GM21528 (cell line): ENCODE data around the gene KRT86.
"Not testable (repeated sequence)": the region's sequence is repeated elsewhere in the genome, so short reads cannot be mapped to it uniquely, and the experiment has no call there.

Experiments used
- ATAC-seq: cut with Tn5 transposase; IDR thresholded peaks from one replicate; pipeline ENCODE4 v1.9.1; 2021; ENCODE audit warnings: mild to moderate bottlenecking, moderate library complexity; ENCODE audit not compliant: unreplicated experiment, low FRiP score

Gene KRT86

GRCh38 chr12:52307836-52308805 lies 33.7 kb downstream of the KRT86 start:
- ATAC-seq = no peak

DNA sequence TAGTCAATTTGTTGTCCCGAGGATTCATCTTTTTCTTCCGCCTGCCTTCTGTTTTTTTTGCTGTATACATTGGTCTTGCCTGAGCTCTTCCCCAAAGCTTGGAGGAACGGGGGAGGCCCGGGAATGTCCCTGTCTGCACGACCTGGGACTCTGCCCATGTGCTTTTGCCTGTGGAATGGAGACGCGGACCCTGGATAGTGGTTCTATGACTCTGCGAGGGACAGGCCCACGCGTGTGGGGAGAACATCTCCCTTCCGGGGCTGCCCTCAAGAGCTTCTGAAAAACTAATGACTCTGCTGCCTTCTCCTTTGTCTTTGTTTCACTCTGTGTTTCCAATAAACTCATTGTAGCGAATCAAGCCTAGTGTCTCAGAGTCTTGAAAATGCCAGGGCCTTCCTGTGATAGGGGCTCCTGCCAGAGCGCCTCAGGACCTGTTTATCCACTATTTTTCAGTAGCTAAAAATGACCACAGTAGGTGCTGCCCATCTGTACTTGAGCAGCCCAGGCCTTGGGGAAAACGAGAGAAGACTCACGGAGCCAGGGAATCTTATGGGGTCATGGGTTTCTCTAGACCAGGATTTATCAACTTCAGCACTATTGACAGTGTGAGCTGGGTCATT lies 34.5 kb downstream of the KRT86 start:
- ATAC-seq = no peak

- ATAC-seq = no peak
Observed at GRCh38 chr12:52310622-52311284, 36.3 kb downstream of the KRT86 start.

GRCh38 chr12:52311285-52311648 lies 36.8 kb downstream of the KRT86 start:
- ATAC-seq = no peak

DNA sequence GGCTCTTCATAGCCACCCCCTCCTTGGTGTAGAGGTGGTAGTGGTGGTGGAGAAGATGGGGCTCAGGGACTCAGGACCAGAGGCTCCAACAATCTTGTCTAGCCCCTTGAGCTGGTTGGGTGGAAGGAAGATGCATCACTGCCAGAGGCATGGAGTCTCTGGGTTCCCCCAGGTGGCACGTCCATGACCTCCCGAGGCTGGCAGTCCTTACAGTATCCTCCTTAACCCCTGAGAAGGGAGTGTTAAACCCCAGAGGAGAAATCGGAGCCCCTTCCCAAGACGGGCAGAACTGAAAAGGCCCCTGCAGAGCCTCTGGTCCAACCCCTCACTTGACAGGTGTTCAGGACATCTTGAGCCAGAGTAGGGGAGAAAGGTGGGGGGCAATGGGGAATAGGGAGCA lies 37.6 kb downstream of the KRT86 start:
- ATAC-seq = no peak

- ATAC-seq = no peak
Observed at GRCh38 chr12:52313461-52313860, 39.0 kb downstream of the KRT86 start.

DNA sequence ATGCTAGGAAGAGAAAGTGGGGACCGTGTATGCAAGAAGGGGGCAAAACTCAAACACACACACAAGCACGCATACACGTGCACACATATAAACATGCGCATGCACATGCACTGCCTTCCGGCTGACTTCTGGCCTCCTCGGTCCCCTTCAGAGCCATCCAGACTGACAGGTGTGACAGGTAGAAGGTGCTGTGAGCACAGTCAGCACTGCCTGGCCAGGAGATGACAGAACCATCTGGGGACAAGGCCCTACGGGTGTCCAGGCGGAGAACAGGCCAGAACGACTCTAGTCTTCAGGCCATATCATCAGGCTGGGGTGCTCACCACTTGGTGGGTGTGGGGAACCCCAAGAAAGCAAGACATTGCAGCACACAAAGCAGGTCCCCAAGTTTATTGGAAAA lies 39.5 kb downstream of the KRT86 start:
- ATAC-seq = no peak

DNA sequence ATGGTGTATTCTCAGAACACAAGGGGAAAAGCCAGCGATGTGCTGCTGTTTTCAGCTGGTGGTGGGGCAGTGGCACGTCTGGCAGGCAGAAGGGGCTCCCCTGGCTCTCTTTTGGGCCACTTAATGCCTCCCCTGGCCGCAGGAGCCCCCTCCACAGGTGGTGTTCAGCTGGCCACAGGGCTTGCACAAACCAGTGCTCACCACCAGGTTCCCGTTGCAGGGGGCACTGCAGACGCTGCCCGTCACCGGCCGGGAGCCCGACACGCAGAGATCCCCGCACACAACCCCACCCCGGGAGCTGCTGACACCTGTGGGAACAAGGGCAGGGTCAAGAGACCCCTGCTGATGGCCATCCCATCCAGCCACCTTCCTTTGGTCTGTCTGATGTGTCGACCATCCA lies 40.1 kb downstream of the KRT86 start:
- no peak for ATAC-seq

GRCh38 chr12:52315721-52316120 lies 41.3 kb downstream of the KRT86 start:
- not testable (repeated sequence) for ATAC-seq

DNA sequence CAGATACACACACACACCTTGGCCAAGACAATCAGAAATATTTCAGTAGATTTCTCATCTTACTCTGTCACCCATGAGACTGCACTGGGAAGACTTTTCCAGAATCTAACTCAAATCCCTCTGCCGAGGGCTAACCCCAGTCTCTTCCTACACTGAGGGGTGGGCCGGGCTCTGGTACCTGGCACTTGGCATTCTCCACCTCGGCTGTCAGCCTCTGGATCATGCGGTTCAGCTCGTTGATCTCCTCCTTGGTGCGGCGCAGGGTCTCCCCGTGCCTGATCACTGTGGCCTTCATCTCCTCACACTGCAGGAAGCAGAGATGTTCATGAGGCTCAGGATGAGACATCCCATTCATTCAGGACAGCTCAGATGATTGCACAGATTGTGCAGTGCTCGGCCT lies 41.8 kb downstream of the KRT86 start:
- ATAC-seq = no peak

DNA sequence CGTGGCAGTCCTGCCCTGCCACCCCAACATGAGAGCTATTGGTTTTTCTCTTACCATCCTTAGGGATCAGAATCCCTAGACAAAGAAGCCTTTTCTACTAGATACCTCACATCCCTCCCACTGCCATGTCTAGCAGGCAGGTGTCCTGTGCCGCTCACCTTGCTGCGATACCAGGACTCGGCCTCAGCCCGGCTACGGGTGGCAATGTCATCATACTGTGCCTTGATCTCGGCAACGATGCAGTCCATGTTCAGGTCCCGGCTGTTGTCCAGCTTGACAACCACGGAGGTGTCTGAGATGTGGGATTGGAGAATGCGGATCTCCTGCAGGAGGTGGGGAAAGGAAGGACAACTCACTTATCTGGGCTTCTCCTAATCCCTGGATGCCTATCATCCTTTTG lies 42.3 kb downstream of the KRT86 start:
- ATAC-seq = no peak

DNA sequence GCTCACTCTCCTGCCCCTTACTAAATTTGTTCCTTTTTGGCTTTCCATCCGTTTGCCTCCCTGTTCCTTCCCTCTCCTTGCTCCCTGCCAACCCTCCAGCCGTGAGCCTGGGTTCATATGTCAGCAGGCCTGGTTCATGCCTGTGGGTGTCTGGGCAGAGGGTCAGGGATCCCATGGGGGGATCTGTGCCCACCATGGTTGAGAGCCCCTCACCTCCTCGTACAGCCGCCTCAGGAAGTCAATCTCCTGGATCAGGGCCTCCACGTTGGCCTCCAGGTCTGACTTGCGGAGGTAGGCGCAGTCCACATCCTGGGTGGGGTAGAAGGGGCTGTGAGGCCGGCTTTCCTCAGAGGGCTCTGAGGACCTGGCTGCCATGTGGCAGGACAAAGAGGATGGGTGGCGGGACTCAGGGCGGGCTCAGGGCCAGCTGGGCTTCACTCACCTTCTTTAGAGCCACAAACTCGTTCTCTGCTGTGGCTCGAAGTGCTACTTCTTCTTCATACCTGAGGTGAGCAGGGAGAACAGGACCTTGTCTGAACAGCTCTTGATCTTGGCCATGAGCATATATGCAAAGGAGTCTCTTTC lies 43.1 kb downstream of the KRT86 start:
- no peak for ATAC-seq

DNA sequence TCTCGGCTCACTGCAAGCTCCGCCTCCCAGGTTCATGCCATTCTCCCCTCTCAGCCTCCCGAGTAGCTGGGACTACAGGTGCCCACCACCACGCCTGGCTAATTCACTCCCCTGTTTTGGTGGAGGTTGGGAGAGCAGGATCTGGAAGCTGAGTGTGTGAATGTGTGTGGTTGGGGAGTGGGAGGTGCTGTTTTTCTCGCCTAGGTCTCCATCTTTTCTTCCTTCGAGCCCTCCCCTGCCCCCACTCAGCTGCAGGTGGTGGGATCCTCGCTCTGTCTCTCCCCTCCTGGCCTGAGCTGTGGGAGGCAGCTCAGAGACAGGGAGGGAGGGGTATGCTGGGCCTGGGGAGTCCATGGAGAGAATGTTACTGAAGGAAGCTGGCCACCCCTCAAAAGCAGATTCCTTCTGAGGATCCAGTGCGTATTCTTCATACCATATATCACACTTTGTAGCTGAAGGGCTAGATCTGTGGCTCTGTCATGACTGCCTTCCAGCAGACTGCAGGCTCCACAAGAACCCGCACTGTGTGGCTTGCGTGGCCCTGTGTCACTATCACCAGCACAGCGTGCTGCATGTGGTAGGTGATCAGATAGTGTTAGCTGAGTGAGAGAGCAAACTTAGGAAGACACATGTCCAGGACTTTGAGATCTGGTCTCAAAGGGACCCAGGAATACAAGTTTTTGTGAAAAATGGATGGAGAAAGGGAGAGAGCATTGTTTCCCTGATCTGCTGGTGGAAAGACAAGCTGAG lies 44.0 kb downstream of the KRT86 start:
- no peak for ATAC-seq

DNA sequence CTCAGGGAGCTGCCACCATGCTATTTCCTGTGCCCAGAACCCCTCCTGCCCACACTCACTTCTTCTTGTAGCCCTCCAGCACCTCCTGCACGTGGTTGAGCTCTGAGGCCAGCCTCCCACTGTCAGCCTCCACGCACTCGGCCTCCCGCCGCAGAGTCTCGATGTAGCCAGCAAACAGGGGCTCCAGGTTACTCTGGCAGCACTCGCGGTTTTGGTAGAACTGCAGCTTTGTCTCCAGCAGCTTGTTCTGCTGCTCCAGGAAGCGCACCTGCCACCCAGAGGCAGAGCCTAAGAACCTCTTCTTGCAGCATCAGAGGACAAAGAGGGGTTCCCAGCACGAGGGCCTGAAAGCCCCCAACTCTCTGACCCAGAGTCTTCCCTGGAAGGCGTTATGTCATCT lies 44.7 kb downstream of the KRT86 start:
- no peak for ATAC-seq

DNA sequence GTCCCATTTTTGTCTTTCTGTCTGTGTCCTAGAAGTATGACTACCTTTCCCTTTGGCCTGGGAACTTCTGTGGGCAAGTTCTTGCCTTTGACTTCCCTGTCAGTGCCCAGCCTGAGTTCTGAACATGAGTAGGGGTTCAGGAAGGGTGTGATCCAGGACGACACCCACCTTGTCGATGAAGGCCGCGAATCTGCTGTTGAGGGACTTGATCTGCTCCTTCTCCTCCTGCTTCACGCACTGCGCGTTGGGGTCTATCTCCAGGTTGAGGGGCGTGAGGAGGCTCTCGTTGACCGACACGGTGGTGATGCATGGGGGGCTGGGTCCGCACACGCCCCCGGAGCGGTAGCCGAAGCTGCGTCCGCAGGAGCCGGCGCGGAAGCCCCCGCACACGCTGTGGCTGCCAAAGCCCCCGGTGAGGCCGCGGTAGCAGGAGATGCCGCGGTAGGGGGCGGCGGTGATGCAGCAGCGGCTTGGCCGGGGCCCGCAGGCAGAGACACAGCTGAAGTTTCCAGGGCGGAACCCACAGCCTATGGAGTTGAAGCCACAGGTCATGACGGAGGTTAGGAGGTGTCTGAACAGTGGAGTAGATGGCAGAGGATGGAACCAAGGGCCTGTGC lies 46.4 kb downstream of the KRT86 start, which contains the start of gene KRT83:
KRT83 (minus strand) TSS at position 615 of the 617 bp plus-strand sequence; CDS start at position 552, 63 bp downstream.
- no peak for ATAC-seq

- ATAC-seq = no peak
Observed at GRCh38 chr12:52321418-52321817, 47.0 kb downstream of the KRT86 start.

DNA sequence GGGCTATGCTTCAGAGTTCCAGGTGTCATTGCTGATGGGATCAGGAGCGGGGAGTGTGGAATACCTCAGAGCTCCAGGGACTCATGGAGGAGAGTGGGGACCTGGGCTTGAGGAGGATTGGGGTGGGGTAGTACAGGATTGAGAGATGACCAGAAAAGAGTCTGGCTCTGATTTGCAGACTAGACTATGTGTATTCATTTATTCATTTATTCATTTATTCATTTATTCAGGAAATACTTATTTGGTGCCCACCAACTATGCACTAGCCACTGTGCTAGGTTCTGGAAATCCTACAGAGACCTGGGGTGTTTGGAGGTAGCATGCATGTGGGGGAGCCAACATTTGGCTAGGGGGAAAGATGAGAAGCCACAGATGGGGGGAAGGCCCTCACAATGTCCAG lies 47.6 kb downstream of the KRT86 start:
- ATAC-seq = no peak

DNA sequence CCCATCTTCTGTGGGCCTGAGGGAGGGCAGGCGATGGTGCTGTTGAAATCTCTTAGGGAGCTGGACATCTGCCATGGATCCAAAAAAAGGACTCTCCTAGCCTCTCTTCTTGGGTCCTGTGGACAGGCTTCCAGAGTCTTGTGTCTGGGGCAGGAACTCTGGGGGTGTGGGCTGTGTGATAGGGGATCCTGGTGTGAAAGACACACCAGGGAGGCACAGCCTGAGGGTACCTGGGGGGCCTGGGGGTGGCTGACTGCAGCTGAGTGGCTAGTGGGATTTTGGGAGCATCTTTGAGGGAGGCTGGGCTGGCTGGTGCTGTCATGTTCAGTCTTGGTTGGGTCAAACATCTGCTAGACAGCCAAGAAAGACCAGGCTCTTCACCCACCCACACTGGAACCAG lies 48.6 kb downstream of the KRT86 start:
- no peak for ATAC-seq

GRCh38 chr12:52323416-52324152 lies 49.1 kb downstream of the KRT86 start:
- ATAC-seq = no peak
